Brain microvascular endothelial cell (primary cell): Measurements from ENCODE around the gene TNNT1.

Experiments
- DNase-seq: peaks from one replicate; pipeline ENCODE4 v3.0.0-alpha.2; 2020
- H3K27ac ChIP-seq: fragments of 250-450 bp; sonication (Bioruptor Pico); 2 replicates; pipeline ENCODE4 v1.5.1; 2020; ENCODE audit warnings: mild to moderate bottlenecking, moderate library complexity
- H3K27me3 ChIP-seq: fragments of 250-450 bp; sonication (Bioruptor Pico); replicated peaks from 2 replicates; pipeline ENCODE4 v1.5.1; 2020; ENCODE audit warnings: mild to moderate bottlenecking
- H3K36me3 ChIP-seq: fragments of 250-450 bp; sonication (Bioruptor Pico); replicated peaks from 2 replicates; pipeline ENCODE4 v1.5.1; 2020; ENCODE audit warnings: mild to moderate bottlenecking
- H3K4me3 ChIP-seq: 2 replicates; pipeline ENCODE4 v1.5.1; 2011; ENCODE audit warnings: low read depth, mild to moderate bottlenecking, control low read depth, low read length, moderate library complexity
- in situ Hi-C: cut with HindIII; loops from 2 replicates; pipeline ENCODE4 v1.10.0; 2017; ENCODE audit warnings: low sequenced_read_pairs, low pct_ligation_motif_present
- TF ChIP-seq, protein P1 (sequence below): IDR thresholded peaks from 2 replicates; pipeline ENCODE4 v1.5.1; 2011; ENCODE audit warnings: low read depth, mild to moderate bottlenecking, moderate library complexity, low read length, control low read depth, inconsistent platforms; ENCODE audit errors: missing control alignments

TNNT1 gene

DNA sequence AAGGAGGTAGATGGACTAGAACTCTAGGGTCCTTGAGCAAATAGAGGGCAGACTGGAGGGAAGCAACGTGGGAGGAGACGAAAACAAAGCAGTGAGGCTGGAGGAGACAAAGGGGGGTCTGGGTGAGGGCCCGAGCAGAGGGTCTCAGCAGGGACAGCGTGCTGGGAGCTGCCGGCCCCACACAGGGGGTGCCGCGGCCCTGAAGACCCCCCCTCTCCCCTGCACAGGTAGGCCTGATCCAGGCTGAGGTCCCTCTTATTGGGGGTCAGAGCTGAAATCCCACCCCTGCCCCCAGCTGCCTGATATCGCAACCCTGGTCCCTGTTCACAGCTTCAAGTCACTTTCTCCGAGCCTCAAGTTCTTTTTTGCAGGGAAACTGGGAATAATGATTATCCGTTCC, 64.6 kb downstream of the TNNT1 start:
- no peak overlapping the region for H3K4me3 ChIP-seq
- peaks cover under 1% of the 10 kb centered on the region for H3K36me3 ChIP-seq
- no peak overlapping the region for H3K27ac ChIP-seq
- TF ChIP-seq, protein P1, sequence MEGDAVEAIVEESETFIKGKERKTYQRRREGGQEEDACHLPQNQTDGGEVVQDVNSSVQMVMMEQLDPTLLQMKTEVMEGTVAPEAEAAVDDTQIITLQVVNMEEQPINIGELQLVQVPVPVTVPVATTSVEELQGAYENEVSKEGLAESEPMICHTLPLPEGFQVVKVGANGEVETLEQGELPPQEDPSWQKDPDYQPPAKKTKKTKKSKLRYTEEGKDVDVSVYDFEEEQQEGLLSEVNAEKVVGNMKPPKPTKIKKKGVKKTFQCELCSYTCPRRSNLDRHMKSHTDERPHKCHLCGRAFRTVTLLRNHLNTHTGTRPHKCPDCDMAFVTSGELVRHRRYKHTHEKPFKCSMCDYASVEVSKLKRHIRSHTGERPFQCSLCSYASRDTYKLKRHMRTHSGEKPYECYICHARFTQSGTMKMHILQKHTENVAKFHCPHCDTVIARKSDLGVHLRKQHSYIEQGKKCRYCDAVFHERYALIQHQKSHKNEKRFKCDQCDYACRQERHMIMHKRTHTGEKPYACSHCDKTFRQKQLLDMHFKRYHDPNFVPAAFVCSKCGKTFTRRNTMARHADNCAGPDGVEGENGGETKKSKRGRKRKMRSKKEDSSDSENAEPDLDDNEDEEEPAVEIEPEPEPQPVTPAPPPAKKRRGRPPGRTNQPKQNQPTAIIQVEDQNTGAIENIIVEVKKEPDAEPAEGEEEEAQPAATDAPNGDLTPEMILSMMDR: no peak
- DNase-seq: no peak
- in situ Hi-C loops: no loop called here
- peaks cover 19% of the 10 kb centered on the region for H3K27me3 ChIP-seq

DNA sequence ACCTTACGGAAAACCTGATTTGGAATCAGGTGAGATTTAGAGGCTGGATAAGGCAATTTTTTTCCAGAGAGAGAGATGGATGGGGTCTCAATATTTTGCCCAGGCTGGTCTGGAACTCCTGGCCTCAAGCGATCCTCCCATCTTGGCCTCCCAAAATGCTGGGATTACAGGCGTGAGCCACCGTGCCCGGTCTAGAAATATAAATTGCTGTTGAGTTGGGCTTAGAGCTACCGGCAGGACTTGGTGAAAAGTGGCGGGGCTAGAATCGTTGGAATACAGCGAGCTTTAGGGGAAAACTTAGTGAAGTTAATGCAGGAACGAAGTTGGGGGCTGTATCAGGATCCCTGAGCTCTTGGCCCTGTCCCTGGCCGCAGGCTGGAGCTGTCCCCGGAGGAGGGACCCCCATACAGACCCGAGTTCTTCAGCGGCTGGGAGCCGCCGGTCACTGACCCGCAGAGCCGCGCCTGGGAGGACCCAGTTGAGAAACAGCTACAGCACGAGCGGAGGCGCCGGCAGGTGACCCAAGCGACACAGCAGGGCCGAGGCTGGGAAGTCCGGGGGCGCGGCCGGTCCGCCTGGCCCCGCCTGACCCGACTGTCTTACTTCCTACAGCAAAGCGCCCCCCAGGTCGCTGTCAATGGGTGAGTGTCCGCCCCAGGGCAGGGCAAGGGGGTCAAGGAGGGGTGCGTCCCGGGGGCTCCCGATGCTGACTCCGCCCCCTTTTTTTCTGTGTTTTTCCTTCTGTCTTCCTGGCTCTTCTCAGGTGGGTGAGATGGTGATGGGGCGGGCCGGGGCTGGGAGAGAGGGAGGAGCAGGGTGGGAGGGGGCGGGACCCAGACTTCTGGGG, 65.8 kb downstream of the TNNT1 start:
- in situ Hi-C loops: no loop called here
- TF ChIP-seq, protein P1: no peak
- Histone ChIP-seq H3K27ac (no peak overlapping the region), H3K27me3 (peaks cover 19% of the 10 kb centered on the region), H3K4me3 (no peak overlapping the region), H3K36me3 (no peaks in the 10 kb centered on the region)
- no peak for DNase-seq
